Lower leg skin (tissue), 3 donors: ENCODE data around the gene NDUFAF3.

Experiments used
- POLR2A ChIP-seq, 2 donors: fragments of 450-650 bp; IDR thresholded peaks; one replicate each; pipeline ENCODE4 v1.6.1; 2016 to 2017; ENCODE audit warnings: antibody characterized with exemption in 2 of 2, mild to moderate bottlenecking in 1 of 2, moderate library complexity in 1 of 2
- TF ChIP-seq, protein P1 (sequence below), 3 donors: fragments of 450-650 bp; IDR thresholded peaks; one replicate each; pipeline ENCODE4 v1.5.1; 2016; ENCODE audit warnings: antibody characterized with exemption in 3 of 3, mild to moderate bottlenecking in 3 of 3, moderate library complexity in 2 of 3

DNA sequence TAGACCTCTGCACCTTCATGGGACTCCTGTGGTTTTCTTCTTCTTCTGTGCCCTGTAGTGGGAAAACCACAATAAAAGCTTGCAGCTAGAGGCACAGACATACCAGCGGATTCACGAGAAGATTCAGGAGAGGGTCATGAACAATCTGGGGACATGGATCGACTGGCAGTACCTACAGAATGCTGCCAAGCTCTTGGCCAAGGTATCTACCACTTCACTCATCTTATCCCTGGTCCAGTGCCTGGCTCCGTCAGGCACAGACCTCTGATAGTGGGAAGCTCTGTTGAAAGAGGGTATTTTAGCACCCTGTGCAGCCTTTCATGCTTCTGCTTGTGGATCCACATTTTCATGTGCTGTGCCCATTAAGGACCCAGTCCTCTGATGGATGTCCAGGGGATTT is 41.6 kb upstream of the NDUFAF3 start:
- TF ChIP-seq, protein P1, sequence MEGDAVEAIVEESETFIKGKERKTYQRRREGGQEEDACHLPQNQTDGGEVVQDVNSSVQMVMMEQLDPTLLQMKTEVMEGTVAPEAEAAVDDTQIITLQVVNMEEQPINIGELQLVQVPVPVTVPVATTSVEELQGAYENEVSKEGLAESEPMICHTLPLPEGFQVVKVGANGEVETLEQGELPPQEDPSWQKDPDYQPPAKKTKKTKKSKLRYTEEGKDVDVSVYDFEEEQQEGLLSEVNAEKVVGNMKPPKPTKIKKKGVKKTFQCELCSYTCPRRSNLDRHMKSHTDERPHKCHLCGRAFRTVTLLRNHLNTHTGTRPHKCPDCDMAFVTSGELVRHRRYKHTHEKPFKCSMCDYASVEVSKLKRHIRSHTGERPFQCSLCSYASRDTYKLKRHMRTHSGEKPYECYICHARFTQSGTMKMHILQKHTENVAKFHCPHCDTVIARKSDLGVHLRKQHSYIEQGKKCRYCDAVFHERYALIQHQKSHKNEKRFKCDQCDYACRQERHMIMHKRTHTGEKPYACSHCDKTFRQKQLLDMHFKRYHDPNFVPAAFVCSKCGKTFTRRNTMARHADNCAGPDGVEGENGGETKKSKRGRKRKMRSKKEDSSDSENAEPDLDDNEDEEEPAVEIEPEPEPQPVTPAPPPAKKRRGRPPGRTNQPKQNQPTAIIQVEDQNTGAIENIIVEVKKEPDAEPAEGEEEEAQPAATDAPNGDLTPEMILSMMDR (IDR thresholded peaks at IDR 0.05) = no peak
- no peak for TF ChIP-seq POLR2A (IDR thresholded peaks at IDR 0.05)
